PC-3 (cell line): ENCODE measurements around the gene GCC2. TPM values are rescaled to one million over a fixed set of nuclear protein-coding genes. Genes with fewer than 3 reads are reported as not detected.

Experiments used
- total RNA-seq: library from RNA; depleted of rRNA; stranded (reverse); fragments of >200 nt; gene quantifications from 2 replicates; pipeline ENCODE4 v1.2.3, GENCODE V29; 2014; rRNA removed

The GCC2 gene
- total RNA-seq, 1 experiment from 2014 or later: 10.1 TPM

Other genes starting within 250 kb of the GCC2 start
- not detected in 2 replicates for gene SULT1C3, start 209.2 kb upstream of the GCC2 start, total RNA-seq
- not detected in 2 replicates for gene SULT1C2, start 160.3 kb upstream of the GCC2 start, total RNA-seq
- not detected in 2 replicates for gene SULT1C4, start 71.3 kb upstream of the GCC2 start, total RNA-seq
- gene LIMS1, start 85.3 kb downstream of the GCC2 start, total RNA-seq: 58.9 and 62.7 TPM in 2 replicates